Measurements from ENCODE around the gene NOTUM. TPM values are rescaled to one million over a fixed set of nuclear protein-coding genes. Genes with fewer than 3 reads are reported as not detected.

NOTUM gene
- total and polyA plus RNA-seq, 4 donors = 0.71 to 7.6 (median 2.2) TPM

GRCh38 chr17:81932333-81932983 lies 28.5 kb downstream of the NOTUM start:
- no peak overlapping the region for H3K4me3 ChIP-seq
- TF ChIP-seq CTCF (IDR thresholded peaks at IDR 0.05; ENCODE audit: control extremely low read depth, extremely low read depth) = no peak
- peaks cover 0 to 36% (median 7%) of the 10 kb centered on the region in 5 donors for H3K4me1 ChIP-seq (ENCODE audit: control insufficient read depth in 5 of 5, insufficient read depth in 5 of 5, low read length in 5 of 5)
- no peak for DNase-seq
- WGBS, 2 donors = 79 to 91% methylated on average over 9 of the region's 9 CpGs
- H3K27ac ChIP-seq (ENCODE audit: low read depth in 1 of 2, low read length in 1 of 2) = no peak overlapping the region
- ATAC-seq (ENCODE audit: insufficient read depth, low FRiP score) = no peak
- H3K9ac ChIP-seq (ENCODE audit: insufficient read depth in 1 of 2, low read length in 2 of 2) = no peak overlapping the region
- H3K9me3 ChIP-seq (ENCODE audit: control insufficient read depth in 4 of 4, insufficient read depth in 3 of 4, low read length in 3 of 4) = no peaks in the 10 kb centered on the region
- no peaks in the 10 kb centered on the region for H3K27me3 ChIP-seq (ENCODE audit: control insufficient read depth in 3 of 3, insufficient read depth in 3 of 3, low read length in 2 of 3)
- no peaks in the 10 kb centered on the region for H3K36me3 ChIP-seq (ENCODE audit: control insufficient read depth in 4 of 4, insufficient read depth in 4 of 4, low read length in 4 of 4)

- H3K36me3 ChIP-seq (ENCODE audit: control insufficient read depth in 4 of 4, insufficient read depth in 4 of 4, low read length in 4 of 4) = no peaks in the 10 kb centered on the region
- 41 to 42% methylated on average over 15 of the region's 15 CpGs for WGBS, 2 donors
- H3K4me1 ChIP-seq (ENCODE audit: control insufficient read depth in 5 of 5, insufficient read depth in 5 of 5, low read length in 5 of 5) = peaks cover 0 to 35% (median 5%) of the 10 kb centered on the region in 5 donors
- no peak for DNase-seq
- H3K4me3 ChIP-seq = no peak overlapping the region
- ATAC-seq (ENCODE audit: insufficient read depth, low FRiP score) = no peak
- no peaks in the 10 kb centered on the region for H3K27me3 ChIP-seq (ENCODE audit: control insufficient read depth in 3 of 3, insufficient read depth in 3 of 3, low read length in 2 of 3)
- no peak overlapping the region for H3K27ac ChIP-seq (ENCODE audit: low read depth in 1 of 2, low read length in 1 of 2)
- H3K9ac ChIP-seq (ENCODE audit: insufficient read depth in 1 of 2, low read length in 2 of 2) = no peak overlapping the region
- TF ChIP-seq CTCF (IDR thresholded peaks at IDR 0.05; ENCODE audit: control extremely low read depth, extremely low read depth) = no peak
- no peaks in the 10 kb centered on the region for H3K9me3 ChIP-seq (ENCODE audit: control insufficient read depth in 4 of 4, insufficient read depth in 3 of 4, low read length in 3 of 4)
These were observed 29.2 kb downstream of the NOTUM start for GRCh38 chr17:81931557-81932332.

GRCh38 chr17:81931189-81931556 lies 29.8 kb downstream of the NOTUM start:
- no peak overlapping the region for H3K9ac ChIP-seq (ENCODE audit: insufficient read depth in 1 of 2, low read length in 2 of 2)
- WGBS, 2 donors = 70 to 79% methylated on average over 13 of the region's 13 CpGs
- peaks cover 0 to 36% (median 3%) of the 10 kb centered on the region in 5 donors for H3K4me1 ChIP-seq (ENCODE audit: control insufficient read depth in 5 of 5, insufficient read depth in 5 of 5, low read length in 5 of 5)
- no peaks in the 10 kb centered on the region for H3K27me3 ChIP-seq (ENCODE audit: control insufficient read depth in 3 of 3, insufficient read depth in 3 of 3, low read length in 2 of 3)
- no peaks in the 10 kb centered on the region for H3K36me3 ChIP-seq (ENCODE audit: control insufficient read depth in 4 of 4, insufficient read depth in 4 of 4, low read length in 4 of 4)
- ATAC-seq (ENCODE audit: insufficient read depth, low FRiP score) (no peak), DNase-seq (no peak)
- H3K9me3 ChIP-seq (ENCODE audit: control insufficient read depth in 4 of 4, insufficient read depth in 3 of 4, low read length in 3 of 4) = no peaks in the 10 kb centered on the region
- H3K4me3 ChIP-seq = no peak overlapping the region
- H3K27ac ChIP-seq (ENCODE audit: low read depth in 1 of 2, low read length in 1 of 2) = no peak overlapping the region
- TF ChIP-seq CTCF (IDR thresholded peaks at IDR 0.05; ENCODE audit: control extremely low read depth, extremely low read depth) = no peak

Data from lung (tissue), 12 donors.